Activated CD8-positive, alpha-beta memory T cell treated with anti-CD3 and anti-CD28 coated beads for 48 hours (primary cell): ENCODE results near the gene DNAJC21.

Experiments used
- DNase-seq, 3 experiments: peaks; one replicate each; pipeline ENCODE4 v3.0.0-alpha.2; 2020; ENCODE audit warnings: low read depth in 2 of 3, low spot score in 2 of 3

The DNAJC21 gene

DNA sequence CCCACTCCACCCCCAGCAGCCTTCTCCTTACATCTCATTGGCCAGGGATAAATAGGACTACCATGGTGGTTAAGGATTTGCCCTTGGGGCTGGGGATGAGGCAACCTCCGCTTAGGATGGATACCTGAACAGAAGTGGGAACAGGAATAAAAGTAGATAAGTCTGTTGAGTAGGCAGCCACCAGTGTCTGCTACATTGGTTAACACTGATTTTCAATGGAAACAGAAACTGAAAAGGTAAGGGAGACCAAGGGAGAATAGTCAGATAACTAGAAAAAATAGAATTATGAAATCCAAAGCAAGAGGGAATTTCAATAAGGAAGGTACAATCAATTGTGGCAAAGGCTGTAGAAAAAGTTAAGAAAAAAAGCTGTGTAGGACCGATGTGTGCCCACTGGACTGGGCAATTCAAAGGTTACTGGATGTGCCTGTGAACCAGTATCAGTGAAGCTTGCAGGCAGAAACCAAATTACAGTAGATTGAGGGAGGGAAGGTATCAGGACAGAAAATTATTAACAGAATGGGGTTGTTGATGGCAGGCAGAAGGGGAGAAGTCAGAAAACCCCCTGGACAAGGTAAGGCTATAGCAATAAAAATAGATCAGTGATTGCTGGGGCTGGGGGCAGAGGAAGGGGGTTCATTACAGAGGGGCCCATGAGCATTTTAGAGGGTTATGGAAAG is 48.7 kb downstream of the DNAJC21 start:
- no peak for DNase-seq

DNA sequence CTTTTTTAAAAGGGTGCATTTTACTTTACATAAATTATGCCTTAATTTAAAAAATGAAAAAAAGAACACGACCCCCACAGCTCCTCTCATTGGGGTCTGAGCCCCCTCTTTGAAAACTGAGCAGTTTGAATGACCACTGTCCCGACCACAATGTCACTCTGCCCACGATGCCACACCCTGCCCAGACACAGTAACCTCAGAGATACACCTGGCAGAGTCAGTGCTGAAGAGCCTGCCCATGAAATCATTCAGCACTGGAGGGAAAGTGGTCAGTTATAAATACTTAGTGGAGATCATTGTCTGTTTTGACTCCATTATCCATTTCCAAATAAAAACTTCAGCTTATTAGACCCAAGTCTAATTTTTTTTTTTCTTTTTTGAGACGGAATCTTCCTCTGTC is 49.3 kb downstream of the DNAJC21 start:
- no peak for DNase-seq

DNA sequence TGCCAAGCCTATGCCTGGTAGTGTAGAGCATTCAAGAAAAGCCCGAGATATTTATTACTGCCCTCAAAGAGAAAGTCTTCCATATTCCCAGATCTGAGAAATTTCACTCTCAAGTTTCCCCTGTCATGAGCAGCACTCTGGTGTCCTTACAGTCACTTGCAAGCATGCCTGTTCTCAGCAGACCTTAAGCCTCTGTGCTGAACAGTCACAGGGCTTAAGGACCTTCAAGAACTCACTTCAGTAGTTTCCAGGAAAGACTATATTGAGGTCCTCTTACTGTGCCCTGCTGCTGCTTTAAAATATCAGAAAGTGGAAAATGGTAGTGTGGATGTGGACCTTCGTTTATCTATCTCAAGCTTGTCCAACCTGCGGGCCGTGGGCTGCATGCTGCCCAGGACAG is 53.5 kb downstream of the DNAJC21 start:
- DNase-seq: no peak

DNA sequence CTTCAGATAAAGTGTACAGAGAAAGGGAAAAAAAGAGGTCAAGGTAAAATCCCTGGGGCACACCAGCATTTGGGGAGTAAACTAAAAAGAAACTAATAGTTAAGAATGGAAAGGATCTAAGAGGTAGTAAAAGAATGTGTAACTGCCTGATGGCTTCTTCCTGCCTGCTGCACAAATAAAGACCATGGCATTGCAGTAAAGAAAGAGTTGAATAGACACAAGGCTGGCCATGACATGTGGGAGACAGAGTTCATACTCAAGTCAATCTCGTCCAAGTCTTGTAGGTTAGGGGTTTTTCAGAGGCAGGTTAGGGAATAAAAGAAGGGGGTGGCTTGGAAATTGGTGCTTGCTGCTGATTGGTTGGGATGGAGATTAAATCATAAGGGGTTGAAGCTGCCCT is 57.6 kb downstream of the DNAJC21 start:
- no peak for DNase-seq

DNA sequence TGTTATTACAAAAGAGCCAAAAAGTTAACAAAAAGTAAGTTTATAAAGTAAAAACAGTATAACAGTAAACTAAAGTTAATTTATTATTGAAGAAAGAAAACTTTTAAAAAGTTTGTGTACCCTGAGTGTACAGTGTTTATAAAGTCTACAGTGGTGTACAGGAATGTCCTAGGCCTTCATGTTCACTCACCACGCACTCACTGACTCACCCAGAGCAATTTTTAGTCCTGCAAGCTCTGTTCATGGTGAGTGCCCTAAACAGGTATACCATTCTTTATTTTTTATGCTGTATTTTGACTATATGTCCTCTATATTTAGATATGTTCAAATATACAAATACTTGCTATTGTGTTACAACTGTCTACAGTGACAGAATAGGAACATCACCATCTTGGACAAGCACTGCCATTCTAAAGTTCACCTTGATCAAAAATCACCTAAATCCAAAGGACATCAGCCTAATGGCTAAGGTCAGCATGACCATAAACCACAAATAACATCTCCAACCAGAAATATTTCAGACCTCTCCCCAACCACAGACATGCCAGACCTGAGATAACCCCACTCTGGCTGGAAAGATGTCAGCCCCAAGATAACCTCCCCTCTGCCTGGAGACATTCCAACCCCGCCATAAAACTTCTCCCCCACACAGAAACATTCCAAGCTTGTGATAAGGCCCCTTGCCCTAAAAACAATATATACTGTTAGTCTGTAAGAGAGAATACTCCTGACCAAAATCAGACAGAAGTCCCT is 62.3 kb downstream of the DNAJC21 start:
- no peak for DNase-seq

DNA sequence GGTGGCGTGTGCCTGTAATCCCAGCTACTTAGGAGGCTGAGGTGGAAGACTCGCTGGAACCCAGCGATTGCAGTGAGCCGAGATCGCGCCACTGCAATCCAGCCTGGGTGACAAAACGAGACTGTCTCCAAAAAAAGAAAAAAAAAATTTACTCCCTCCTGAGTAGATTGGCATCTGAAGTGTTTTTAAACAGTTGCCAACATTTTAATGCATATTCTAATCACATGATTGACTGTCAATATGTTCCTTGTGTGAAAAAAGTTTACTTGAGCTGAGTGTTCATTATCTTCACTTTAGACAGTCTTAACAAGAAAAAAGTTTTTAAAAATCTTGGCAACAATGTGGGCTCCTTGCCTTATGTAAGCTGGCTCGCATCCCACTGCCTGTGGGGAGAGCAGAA is 64.6 kb downstream of the DNAJC21 start:
- DNase-seq: no peak

DNA sequence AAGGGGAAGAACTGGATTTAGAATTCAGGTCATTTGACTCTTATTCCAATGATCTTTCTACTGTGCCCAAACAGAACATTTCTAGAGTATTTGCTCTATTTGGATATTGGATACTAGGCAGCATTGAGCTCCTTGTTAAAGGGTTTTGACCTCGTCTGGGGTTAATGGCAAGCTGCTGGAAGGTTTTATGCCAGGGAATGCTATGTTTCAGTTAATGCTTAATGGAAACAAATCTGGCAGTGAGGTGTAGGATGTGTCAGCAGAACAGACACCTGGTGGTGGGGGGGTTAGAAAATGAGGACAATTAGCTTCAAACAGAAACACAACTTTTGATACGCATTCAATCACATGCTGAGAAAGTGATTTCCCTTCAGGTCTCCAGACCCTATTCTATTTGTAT is 66.9 kb downstream of the DNAJC21 start:
- DNase-seq: no peak

DNA sequence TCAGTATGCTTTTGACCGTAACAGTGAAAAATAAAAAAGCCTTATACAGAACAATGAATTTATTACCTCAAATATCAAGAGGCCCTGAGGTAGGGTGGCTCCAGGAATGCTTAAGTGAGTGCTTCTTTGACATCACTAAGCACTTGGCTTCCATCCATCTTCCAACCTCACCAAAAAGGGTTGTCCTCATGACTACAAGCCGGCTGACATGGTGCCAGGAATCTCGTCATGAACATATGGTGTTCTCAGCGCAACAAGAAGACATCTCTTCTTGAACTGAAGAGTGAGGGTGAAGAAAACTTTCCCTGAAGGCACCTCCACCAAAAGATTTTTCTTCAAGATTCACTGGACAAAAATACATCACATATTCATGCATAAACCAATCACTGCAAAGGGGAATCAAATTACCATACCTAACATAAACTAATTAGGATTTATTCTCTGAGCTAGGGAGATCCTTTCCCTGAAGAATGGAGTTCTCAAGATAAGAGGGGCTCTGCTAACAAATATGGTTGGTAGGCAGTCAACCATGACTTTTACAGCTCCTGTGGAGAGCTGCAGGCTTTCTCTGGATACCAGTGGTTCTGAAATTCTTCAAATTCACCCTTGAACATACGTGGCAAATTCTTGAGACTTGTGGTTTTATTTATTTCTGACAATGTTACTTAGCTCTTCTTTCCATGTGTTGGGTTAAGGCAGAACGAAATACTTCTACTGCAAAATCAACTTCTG is 68.9 kb downstream of the DNAJC21 start:
- no peak for DNase-seq

DNA sequence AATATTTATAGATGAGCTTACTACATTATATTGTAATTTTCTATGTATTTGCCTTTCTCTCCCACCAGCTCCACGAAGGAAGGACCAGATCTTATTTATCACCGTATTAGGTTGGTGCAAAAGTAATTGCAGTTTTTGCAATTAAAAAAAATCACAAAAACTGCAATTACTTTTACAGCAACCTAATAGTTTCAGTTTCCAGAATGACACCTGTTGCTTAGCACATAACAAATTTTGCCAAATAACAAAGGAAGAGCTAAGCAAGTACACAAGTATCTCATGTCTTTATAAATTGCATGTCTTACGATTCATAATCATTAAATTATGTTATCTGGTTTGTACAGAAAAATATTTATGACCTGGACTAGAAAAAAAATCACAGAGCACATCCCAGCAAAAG is 72.5 kb downstream of the DNAJC21 start:
- no peak for DNase-seq

DNA sequence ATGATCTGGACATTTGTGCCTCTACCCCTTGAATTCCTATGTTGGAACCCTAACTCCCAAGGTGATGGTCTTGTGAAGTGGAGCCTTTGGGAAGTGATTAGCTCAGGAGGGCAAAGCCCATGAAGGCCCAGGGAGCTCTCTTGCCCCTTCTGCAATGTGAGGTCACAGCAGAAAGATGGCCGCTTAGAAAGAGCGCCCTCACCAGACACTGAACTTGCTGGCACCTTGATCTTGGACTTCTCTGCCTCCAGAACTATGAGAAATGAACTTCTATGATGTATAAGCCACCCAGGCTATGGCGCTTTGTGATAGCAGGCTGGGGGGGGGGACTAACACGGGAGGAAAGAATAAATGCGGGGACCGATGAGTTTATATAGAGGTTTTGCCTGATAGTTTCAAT is 73.1 kb downstream of the DNAJC21 start:
- no peak for DNase-seq

DNA sequence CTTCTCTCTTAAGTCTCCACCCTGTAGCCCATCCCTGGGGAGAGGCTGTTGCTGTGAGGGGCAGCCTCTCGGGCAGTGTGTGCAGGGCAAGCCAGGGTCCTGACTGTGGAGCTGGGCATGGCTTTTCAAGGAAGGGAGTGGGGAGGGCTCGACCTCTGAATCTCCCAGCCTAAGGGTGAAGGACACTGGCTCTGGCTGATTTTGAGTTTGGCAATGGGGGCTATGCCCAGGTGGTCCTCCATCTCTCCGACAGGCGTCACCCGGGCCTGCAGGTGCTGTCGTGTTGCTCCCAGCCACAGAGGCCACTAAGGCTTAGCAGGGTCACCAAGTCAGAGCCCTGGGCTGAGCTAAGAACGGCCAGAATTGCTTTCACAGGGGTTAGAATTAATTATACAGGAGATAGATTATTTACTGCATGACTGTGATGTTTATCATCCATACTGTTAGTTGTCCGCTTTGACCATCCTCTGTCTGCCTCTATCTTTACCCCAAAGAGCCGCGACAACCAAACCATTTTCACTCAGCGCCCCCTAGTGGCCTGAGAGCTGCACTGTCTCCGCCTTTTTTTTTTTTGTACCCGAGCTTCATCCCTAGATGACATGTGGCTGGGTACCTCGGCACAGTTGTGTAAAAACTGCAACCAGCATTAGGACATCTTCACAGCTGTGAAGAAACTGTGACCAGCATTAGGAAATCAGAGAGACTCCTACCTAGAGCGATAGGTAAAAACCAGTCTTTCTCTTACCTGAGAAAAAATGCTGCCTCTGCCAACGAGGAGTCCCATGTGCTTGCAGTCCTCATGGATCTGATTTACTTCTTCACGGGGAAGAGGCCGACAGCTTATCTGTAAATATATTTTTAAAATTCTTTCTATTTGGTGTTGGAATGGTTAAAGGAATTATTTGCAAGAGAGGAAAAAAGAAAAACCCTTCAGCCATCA is 73.9 kb downstream of the DNAJC21 start:
- peak; percentile 13 to 51 (median 34) for DNase-seq

DNA sequence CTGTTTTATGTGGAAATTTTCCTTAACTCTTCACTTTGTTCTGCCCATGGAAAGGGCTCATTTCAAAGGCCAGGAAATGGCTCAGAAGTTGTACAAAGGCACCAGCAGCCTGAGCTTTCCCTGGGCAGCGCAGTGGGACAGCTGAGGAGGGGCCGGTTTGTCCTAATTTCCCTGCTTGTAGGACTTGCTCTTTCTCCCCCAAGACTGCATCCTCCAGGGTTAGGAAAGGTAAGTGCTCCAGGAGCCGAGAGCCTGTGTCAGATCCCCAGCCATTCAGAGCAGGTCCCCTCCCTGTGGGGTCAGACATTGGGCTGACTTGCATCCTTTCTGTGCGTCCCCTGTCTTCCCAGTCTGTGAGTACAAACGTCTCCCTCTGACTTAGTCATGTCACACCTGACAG is 74.8 kb downstream of the DNAJC21 start:
- no peak for DNase-seq

DNA sequence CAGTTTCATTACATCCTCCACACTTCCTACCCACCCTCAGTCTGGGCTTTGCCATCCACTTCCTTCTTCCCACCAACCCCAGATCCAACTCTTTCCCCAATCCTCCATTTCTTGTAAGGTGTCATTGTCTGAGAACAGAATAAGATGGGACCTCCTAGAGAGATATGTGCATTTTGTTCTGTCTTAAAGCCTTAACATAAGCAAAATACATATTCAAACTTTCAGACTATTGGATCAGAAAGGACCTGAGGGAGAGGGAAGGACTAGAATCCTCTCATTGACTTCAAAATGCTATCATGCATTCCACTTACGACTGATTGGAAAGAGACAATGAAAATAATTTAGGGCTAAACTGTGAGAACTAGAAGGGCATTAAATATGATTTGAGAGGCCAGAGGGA is 75.4 kb downstream of the DNAJC21 start:
- DNase-seq: no peak
